Hepatocyte (in vitro differentiated cells): ENCODE results near the gene MORC1.

ENCODE experiments used
- CTCF ChIP-seq: fragments of 200-600 bp; sonication (generic); IDR thresholded peaks from 2 replicates; pipeline ENCODE4 v1.5.1; 2016; ENCODE audit warnings: antibody characterized with exemption, mild to moderate bottlenecking; ENCODE audit not compliant: poor library complexity
- EZH2 ChIP-seq: fragments of 200-600 bp; sonication (generic); IDR thresholded peaks from 2 replicates; pipeline ENCODE4 v1.6.1; 2016; ENCODE audit warnings: antibody characterized with exemption, mild to moderate bottlenecking, borderline replicate concordance

- TF ChIP-seq CTCF: no peak
- no peak for TF ChIP-seq EZH2
These were observed 58.7 kb downstream of the MORC1 start for GRCh38 chr3:109059264-109059663.
